Heart right ventricle (tissue), 16 donors: ENCODE results near the gene SPAAR. TPM values are rescaled to one million over a fixed set of nuclear protein-coding genes. Genes with fewer than 3 reads are reported as not detected.
A peak's percentile ranks its signal among the peaks of the same experiment; 100 is the strongest.

Source experiments
- ATAC-seq, 8 donors: fragments of 200-7000 bp; cut with Tn5 transposase; one replicate each; pipeline ENCODE4 v1.9.1; 2020; ENCODE audit warnings: mild to moderate bottlenecking in 8 of 8, moderate library complexity in 8 of 8, moderate number of reproducible peaks in 1 of 8
- DNase-seq, 2 donors: peaks; one replicate each; pipeline ENCODE4 v3.0.0-alpha.2; 2020
- H3K27ac ChIP-seq, 10 donors: fragments of 200-600 bp; sonication (generic) in 2 of 10; one replicate each; pipeline versions ENCODE4 v1.5.0 to v1.8.0; 2020 to 2022; ENCODE audit warnings: mild to moderate bottlenecking in 3 of 10
- H3K27me3 ChIP-seq, 7 donors: fragments of 200-600 bp; one replicate each; pipeline ENCODE4 v1.8.0; 2021 to 2022; ENCODE audit warnings: mild to moderate bottlenecking in 2 of 7
- H3K36me3 ChIP-seq, 9 donors: fragments of 200-600 bp; sonication (generic) in 1 of 9; one replicate each; pipeline versions ENCODE4 v1.5.0 to v1.8.0; 2020 to 2022; ENCODE audit warnings: mild to moderate bottlenecking in 2 of 9
- H3K4me1 ChIP-seq, 9 donors: fragments of 200-600 bp; sonication (generic) in 1 of 9; one replicate each; pipeline versions ENCODE4 v1.5.0 to v1.8.0; 2020 to 2022; ENCODE audit warnings: mild to moderate bottlenecking in 4 of 9
- H3K4me3 ChIP-seq, 10 donors: fragments of 200-600 bp; sonication (generic) in 2 of 10; one replicate each; pipeline versions ENCODE4 v1.5.0 to v1.8.0; 2020 to 2022; ENCODE audit warnings: mild to moderate bottlenecking in 7 of 10, moderate library complexity in 2 of 10
- H3K9me3 ChIP-seq, 11 donors: fragments of 200-600 bp in 10 of 11; sonication (generic) in 2 of 11; one replicate each; pipeline versions ENCODE4 v1.5.0 to v1.8.0; 2013 to 2022; ENCODE audit warnings: mild to moderate bottlenecking in 2 of 11, control low read depth in 1 of 11, moderate library complexity in 1 of 11
- WGBS, 2 donors: extraction: QIAGEN DNeasy Blood & Tissue Kit; methylation state at CpG; one replicate each; pipeline ENCODE4 v1.1.7; 2013; ENCODE audit warnings: inconsistent platforms in 1 of 2; 5-methylcytosine and 5-hydroxymethylcytosine counted together
- intact Hi-C, 10 donors: fragments of 100-400 bp; cut with DNase I; formaldehyde crosslinking; loops; one replicate each; pipeline versions ENCODE4 v1.11.1 to v1.14.2; 2022
- long read RNA-seq, 3 donors: library from polyadenylated mRNA; unstranded; transcript quantifications; one replicate each; pipeline ENCODE4 v2.0.0, GENCODE V29; 2020 to 2021
- polyA plus RNA-seq, 2 donors: library from polyadenylated mRNA; stranded (reverse); fragments of 200-250 nt; gene quantifications; one replicate each; pipeline ENCODE4 v1.2.3, GENCODE V29; 2013
- total RNA-seq, 10 donors: library from RNA; stranded (reverse); fragmentation: NEBNext Ultra II Directional in 3 of 10; extraction: Animal tissue kit (Norgen Biotek cat#: 25700) in 3 of 10; gene quantifications; one replicate each; pipeline versions ENCODE4 v1.2.1 to v1.2.4, GENCODE V29; 2021 to 2023
- TF ChIP-seq, protein P1 (sequence below), 9 donors: fragments of 200-600 bp; sonication (generic) in 2 of 9; IDR thresholded peaks; one replicate each; pipeline versions ENCODE4 v1.5.0 to v1.8.0; 2021 to 2022; ENCODE audit warnings: antibody characterized with exemption in 9 of 9, mild to moderate bottlenecking in 5 of 9, moderate library complexity in 1 of 9
- donor health status: Arrhythmogenic right ventricular cardiomyopathy.
- donor health status: ischemic (EF 13 %, LVEDD 7.1; RV severe dilation, severe dysfunction).
- donor health status: healthy with polysubstance abuse.
- donor health status: DM: no; HTN: yes; CAD: no.
- donor health status: DM: no; HTN: no; CAD: no.
- donor health status: ischemic (EF 25% LVEDD 6.9; RV normal size, moderate dysfunction).
- donor health status: ischemic (EF 25% LVEDD 5.7; RV mildly dilated, moderate dysfunction).
- donor health status: healthy.
- donor health status: DM: yes; HTN: yes; CAD: no.
- donor health status: Ischemic cardiomyopathy.
- donor health status: ischemic (EF 35%, LVEDD 5.7; RV mildly dilated, moderate dysfunction).
- donor health status: nonischemic (EF 11% LVEDD 7.7; RV severe dilation, severe dysfunction).
- donor health status: DM: yes; HTN: yes; CAD: no.
- donor health status: PGD.
- donor health status: ischemic (EF 29% LVEDD 5.4; RV normal size, mild dysfunction).
- donor health status: nonischemic (EF 23%, LVEDD 6.1; RV moderate dilation, normal function).

SPAAR gene, protein sequence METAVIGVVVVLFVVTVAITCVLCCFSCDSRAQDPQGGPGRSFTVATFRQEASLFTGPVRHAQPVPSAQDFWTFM
- 10 to 100 TPM in 2 of 10 donors, 1 to 10 TPM in 8; 2.8 to 14.4 (median 5.0) TPM for total RNA-seq
- 10 to 100 TPM in 1 of 2 donors, 1 to 10 TPM in 1; 7.4 to 20.8 TPM for polyA plus RNA-seq
- long read RNA-seq, donor 1, transcript SPAAR-203 (1 exons, 1,538 nt), result major isoform, 5 of 6 reads
- long read RNA-seq, donor 1, partial matches to known transcripts, result 0 of 6 reads
- long read RNA-seq, donor 1, other reads (novel, unspliced or antisense), result 1 of 6 reads
- long read RNA-seq, donor 2, partial matches to known transcripts, result 0 of 5 reads
- long read RNA-seq, donor 2, other reads (novel, unspliced or antisense), result 0 of 5 reads
- long read RNA-seq, donor 3, transcript SPAAR-202 (2 exons, 1,612 nt), result minor isoform, 6 of 22 reads
- long read RNA-seq, donor 3, transcript SPAAR-203 (1 exons, 1,538 nt), result major isoform, 14 of 22 reads
- long read RNA-seq, donor 3, partial matches to known transcripts, result 1 of 22 reads
- long read RNA-seq, donor 3, other reads (novel, unspliced or antisense), result 1 of 22 reads

DNA sequence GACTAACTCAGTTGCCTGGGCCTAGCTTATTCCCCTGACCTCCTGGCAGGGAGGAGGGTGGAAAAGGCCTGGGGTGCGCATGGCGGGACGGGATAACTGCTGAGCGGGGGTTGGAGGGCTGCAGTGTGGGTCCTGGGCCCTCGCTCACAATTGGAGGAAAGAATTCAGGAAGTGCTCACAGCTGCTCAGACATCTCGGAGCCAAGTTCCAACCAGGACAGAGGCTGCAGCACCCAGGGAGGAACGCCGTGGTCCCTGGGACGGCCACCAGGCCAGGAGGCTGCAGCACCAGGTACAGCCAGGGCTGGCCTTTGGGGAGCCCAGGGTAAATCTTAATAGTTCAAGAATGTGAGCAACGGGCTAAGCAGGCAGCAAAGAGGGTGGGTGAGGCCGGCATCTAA, at the start of gene SPAAR:
Gene SPAAR, plus strand, starts transcription at position 217 of the 400 bp plus-strand sequence. CDS start 974 bp downstream, outside the sequence.
- WGBS, 2 donors, result 56 to 59% methylated on average over 11 of the region's 11 CpGs
- peak in 5 of 8 donors; percentile 2 to 20 (median 10) for ATAC-seq
- Histone ChIP-seq H3K4me3 (peak within 1 kb of the TSS; percentile 0 to 54 (median 46)), H3K4me1 (peaks cover 30 to 93% (median 86%) of the 10 kb centered on the region in 9 donors), H3K27ac (peak within 1 kb of the TSS; percentile 84 to 98 (median 93)), H3K9me3 (no peaks in the 10 kb centered on the region), H3K27me3 (no peaks in the 10 kb centered on the region), H3K36me3 (no peaks in the 10 kb centered on the region)
- intact Hi-C loops, result loop anchor here in 1 of 10 donors (10.0 kb wide), 1 partner anchor 254 kb away; the partner anchor contains the start of genes CCDC107, RMRP and SIT1
- DNase-seq, result peak; percentile 37 to 48
- TF ChIP-seq, protein P1, sequence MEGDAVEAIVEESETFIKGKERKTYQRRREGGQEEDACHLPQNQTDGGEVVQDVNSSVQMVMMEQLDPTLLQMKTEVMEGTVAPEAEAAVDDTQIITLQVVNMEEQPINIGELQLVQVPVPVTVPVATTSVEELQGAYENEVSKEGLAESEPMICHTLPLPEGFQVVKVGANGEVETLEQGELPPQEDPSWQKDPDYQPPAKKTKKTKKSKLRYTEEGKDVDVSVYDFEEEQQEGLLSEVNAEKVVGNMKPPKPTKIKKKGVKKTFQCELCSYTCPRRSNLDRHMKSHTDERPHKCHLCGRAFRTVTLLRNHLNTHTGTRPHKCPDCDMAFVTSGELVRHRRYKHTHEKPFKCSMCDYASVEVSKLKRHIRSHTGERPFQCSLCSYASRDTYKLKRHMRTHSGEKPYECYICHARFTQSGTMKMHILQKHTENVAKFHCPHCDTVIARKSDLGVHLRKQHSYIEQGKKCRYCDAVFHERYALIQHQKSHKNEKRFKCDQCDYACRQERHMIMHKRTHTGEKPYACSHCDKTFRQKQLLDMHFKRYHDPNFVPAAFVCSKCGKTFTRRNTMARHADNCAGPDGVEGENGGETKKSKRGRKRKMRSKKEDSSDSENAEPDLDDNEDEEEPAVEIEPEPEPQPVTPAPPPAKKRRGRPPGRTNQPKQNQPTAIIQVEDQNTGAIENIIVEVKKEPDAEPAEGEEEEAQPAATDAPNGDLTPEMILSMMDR (IDR thresholded peaks at IDR 0.05), result no peak

DNA sequence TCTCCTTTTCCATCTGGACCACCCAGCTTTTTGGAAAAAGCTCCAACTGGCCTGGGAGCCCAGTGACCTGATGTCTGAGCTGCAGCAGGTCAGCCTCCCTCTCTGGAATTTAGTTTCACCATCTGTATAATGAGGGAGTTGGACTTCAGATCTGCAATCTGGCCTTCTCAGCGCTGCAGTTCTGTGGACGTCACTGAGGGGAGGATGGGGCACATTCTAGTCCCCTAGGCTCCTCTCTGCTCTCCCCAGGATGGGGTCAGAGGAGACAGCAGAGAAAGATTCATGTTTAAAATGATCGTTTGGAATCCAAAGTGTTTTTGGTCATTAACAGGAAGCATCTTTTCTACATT, 49.3 kb upstream of the SPAAR start:
- Histone ChIP-seq H3K27ac (no peak overlapping the region), H3K4me1 (peaks cover 0 to 24% (median 0%) of the 10 kb centered on the region in 9 donors), H3K9me3 (no peaks in the 10 kb centered on the region), H3K27me3 (peaks cover 0 to 80% (median 5%) of the 10 kb centered on the region in 7 donors), H3K4me3 (no peak overlapping the region), H3K36me3 (no peaks in the 10 kb centered on the region)
- no peak for DNase-seq
- TF ChIP-seq, protein P1 (IDR thresholded peaks at IDR 0.05), result no peak
- intact Hi-C loops, result no loop called here
- WGBS, 2 donors, result 47 to 60% methylated on average over 3 of the region's 3 CpGs
- ATAC-seq, result no peak

DNA sequence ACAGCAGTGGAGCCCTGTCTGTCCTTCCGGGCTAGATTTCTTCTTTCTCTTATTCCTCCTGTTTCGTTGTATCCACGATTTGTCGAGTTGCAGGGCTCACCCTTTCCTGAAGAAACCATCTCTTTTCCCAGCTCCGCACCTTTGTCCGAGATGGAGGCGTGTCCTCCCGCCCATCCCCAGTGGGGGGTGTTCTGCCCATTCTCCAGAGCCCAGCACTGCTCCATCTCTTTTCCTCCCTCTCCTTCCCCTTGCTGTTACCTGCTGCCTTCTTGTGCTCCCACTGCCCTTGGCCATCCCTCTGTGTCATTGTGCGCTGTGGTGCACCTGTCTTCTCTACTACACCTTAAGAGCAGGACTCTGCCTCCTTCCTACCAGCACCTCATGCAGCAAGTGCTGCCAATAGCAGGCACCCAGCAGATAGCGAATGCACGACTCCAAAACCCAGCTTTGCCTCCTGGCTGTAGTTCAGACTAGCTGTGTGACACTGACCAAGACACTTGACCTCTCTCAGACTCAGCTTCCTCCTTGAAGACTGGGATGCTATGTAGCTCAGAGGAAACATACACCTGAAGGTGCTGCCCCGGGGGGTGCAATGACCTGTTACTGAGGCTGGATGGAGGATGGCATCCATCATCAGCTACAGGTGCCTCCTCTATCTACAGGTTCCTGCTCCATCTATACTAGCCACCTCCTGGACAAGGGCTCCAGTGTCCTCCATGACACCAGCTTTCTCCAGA, 48.0 kb upstream of the SPAAR start:
- no peak for DNase-seq
- 67 to 70% methylated on average over 12 of the region's 12 CpGs for WGBS, 2 donors
- Histone ChIP-seq H3K27me3 (peaks cover 0 to 66% (median 5%) of the 10 kb centered on the region in 7 donors), H3K9me3 (no peaks in the 10 kb centered on the region), H3K4me1 (peaks cover 0 to 30% (median 0%) of the 10 kb centered on the region in 9 donors), H3K36me3 (no peaks in the 10 kb centered on the region), H3K4me3 (no peak overlapping the region), H3K27ac (no peak overlapping the region)
- ATAC-seq, result no peak
- intact Hi-C loops, result no loop called here
- TF ChIP-seq, protein P1 (IDR thresholded peaks at IDR 0.05), result no peak

DNA sequence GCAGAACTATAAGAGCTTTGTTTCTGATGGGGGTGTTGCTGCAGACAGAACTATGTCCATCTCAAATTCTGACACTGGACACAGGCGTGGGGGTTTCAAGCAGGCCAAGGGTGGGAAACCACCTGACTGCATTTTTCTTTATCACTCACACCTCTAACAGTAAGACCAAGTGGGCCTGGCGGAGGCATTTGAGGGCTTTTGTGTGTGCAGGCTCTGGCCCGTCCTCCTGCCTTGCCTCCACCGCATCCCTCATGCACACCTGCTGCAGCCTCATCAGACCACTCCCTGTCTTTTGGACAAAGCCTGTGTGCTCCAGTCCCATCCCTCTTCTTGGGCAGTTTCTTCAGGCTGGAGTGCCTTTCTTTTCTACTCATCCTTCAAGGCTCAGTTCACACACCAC, 47.0 kb upstream of the SPAAR start:
- H3K4me1 ChIP-seq, result peaks cover 0 to 30% (median 0%) of the 10 kb centered on the region in 9 donors
- DNase-seq (no peak), ATAC-seq (no peak)
- no peaks in the 10 kb centered on the region for H3K36me3 ChIP-seq
- no peak overlapping the region for H3K4me3 ChIP-seq
- intact Hi-C loops, result no loop called here
- peaks cover 0 to 64% (median 5%) of the 10 kb centered on the region in 7 donors for H3K27me3 ChIP-seq
- TF ChIP-seq, protein P1 (IDR thresholded peaks at IDR 0.05), result no peak
- no peaks in the 10 kb centered on the region for H3K9me3 ChIP-seq
- no peak overlapping the region for H3K27ac ChIP-seq
- 86 to 88% methylated on average over 4 of the region's 4 CpGs for WGBS, 2 donors
